ENCODE data around the gene PARL.

PARL gene

DNA sequence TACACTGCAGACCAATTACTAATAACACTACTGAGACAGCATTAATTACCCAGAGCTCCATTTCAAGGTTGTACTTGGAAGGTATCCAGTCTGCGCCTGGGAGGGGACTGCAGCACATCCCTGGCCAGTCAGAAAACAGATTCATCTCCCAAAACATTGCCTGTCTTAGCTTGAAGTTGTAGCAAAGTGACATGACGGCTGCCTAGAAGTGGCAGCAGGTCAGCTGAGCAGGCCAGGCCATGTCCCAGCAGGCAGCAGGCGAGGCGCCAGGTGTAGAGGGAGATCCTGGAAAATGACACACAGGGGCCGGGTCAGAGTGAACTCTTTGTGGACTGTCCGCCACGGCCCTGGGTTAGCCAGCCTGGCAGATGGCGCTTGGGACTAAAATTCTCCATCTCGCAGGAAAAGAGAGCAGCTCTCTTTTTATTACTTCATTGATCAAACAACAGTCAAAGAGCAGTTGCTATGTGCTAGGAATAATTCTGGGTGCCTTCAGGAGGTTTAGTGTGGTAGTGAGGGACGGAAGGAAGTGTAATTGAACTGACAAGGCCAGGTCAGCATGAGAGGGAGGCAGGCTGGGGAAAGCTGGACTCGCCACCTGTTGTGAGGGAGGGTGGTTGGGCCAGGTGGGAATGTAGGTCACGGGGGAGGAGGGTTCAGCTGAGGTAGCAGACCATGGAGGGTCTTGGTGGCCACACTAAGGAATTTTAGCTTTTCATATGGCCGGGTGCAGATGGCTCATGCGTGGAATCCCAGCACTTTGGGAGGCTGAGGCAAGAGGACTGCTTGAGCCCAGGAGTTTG, 58.0 kb downstream of the PARL start:
- Histone ChIP-seq H2BK5ac (ENCODE audit: low read length) (no peak overlapping the region), H4K5ac (ENCODE audit: low read length) (no peak overlapping the region), H3K4me1 (ENCODE audit: control insufficient read depth, low read depth, low read length) (no peaks in the 10 kb centered on the region), H3K79me2 (ENCODE audit: control insufficient read depth, insufficient read depth, low read length) (no peaks in the 10 kb centered on the region), H2BK15ac (replicated peaks; ENCODE audit: low read depth) (no peak overlapping the region), H3K27ac (ENCODE audit: low read depth, low read length) (no peak overlapping the region), H3K27me3 (ENCODE audit: insufficient read depth, low read length, poor library complexity) (no peaks in the 10 kb centered on the region), H3K4ac (ENCODE audit: low read depth, low read length) (no peak overlapping the region), H4K8ac (ENCODE audit: low read depth, low read length) (no peak overlapping the region), H2AK5ac (ENCODE audit: low read length) (no peak overlapping the region), H3K56ac (ENCODE audit: low read length) (no peak overlapping the region), H3K79me1 (ENCODE audit: low read length) (no peaks in the 10 kb centered on the region), H3K9ac (ENCODE audit: low read length) (no peak overlapping the region), H2BK120ac (ENCODE audit: low read depth, low read length) (no peak overlapping the region), H3K4me3 (ENCODE audit: low read length) (no peak overlapping the region), H3K36me3 (ENCODE audit: control insufficient read depth, insufficient read depth, low read length) (peaks cover 2% of the 10 kb centered on the region), H3K4me2 (ENCODE audit: low read length) (no peak overlapping the region), H3K23ac (ENCODE audit: low read length) (no peak overlapping the region), H3K18ac (ENCODE audit: low read length) (no peak overlapping the region)
- no peak for DNase-seq
- no CpG with 5 or more reads among the region's 14 CpGs for WGBS (ENCODE audit: extremely low coverage, insufficient coverage, low lambda C conversion rate)

DNA sequence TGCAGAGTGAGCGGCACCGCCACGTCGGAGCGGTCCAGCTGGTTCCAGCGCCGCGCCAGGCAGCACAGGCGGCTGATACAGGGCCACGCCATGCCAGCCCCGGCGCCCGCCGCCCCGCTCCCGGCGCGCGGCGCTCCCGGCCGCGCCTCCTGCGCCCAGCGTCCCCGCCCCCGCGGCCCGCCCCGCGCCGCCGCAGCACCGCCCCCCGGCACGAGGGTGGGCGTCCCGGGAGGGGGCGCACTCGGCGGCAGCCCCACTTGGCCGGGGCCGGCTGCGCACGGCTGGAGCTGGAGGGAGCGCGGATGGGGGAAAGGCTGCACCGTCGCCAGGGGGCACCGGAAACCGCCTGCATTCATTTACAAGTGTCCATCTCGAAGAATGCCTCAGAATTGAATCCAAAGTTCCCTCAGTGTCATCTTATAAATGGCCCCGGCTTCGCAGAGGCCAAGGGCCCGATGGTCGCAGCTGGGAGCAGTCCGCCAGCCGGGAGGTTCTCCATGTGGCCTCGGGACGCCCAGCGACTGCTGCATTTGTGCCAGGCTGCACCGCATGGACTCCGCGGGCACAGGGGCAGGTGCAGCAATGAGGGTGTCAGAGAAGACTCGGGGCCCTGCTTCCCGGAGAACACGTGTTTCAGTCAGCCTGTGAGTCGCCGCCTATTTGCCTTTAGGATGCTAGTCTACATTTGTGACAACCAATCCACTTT, 59.1 kb downstream of the PARL start, which contains the start of gene MAP6D1:
Gene MAP6D1, minus strand, starts transcription at position 122 of the 706 bp plus-strand sequence. Its CDS starts 30 bp downstream, at position 92.
- H3K4me2 ChIP-seq (ENCODE audit: low read length) = peak within 1 kb of the TSS; percentile 93
- peak within 1 kb of the TSS; percentile 89 for H3K56ac ChIP-seq (ENCODE audit: low read length)
- H3K27ac ChIP-seq (ENCODE audit: low read depth, low read length) = no peak within 1 kb of the TSS
- peaks cover 2% of the 10 kb centered on the region for H3K36me3 ChIP-seq (ENCODE audit: control insufficient read depth, insufficient read depth, low read length)
- H3K18ac ChIP-seq (ENCODE audit: low read length) = no peak within 1 kb of the TSS
- peak within 1 kb of the TSS; percentile 89 for H3K23ac ChIP-seq (ENCODE audit: low read length)
- H3K79me1 ChIP-seq (ENCODE audit: low read length) = no peaks in the 10 kb centered on the region
- peak; percentile 83 for DNase-seq
- no peak within 1 kb of the TSS for H4K8ac ChIP-seq (ENCODE audit: low read depth, low read length)
- no peak within 1 kb of the TSS for H2AK5ac ChIP-seq (ENCODE audit: low read length)
- H3K9ac ChIP-seq (ENCODE audit: low read length) = peak within 1 kb of the TSS; percentile 80
- H2BK120ac ChIP-seq (ENCODE audit: low read depth, low read length) = no peak within 1 kb of the TSS
- H4K5ac ChIP-seq (ENCODE audit: low read length) = no peak within 1 kb of the TSS
- H3K27me3 ChIP-seq (ENCODE audit: insufficient read depth, low read length, poor library complexity) = no peaks in the 10 kb centered on the region
- WGBS (ENCODE audit: extremely low coverage, insufficient coverage, low lambda C conversion rate) = no CpG with 5 or more reads among the region's 69 CpGs
- H3K4me1 ChIP-seq (ENCODE audit: control insufficient read depth, low read depth, low read length) = no peaks in the 10 kb centered on the region
- H3K79me2 ChIP-seq (ENCODE audit: control insufficient read depth, insufficient read depth, low read length) = no peaks in the 10 kb centered on the region
- no peak within 1 kb of the TSS for H3K4ac ChIP-seq (ENCODE audit: low read depth, low read length)
- H2BK15ac ChIP-seq (replicated peaks; ENCODE audit: low read depth) = no peak within 1 kb of the TSS
- no peak within 1 kb of the TSS for H2BK5ac ChIP-seq (ENCODE audit: low read length)
- peak within 1 kb of the TSS; percentile 50 for H3K4me3 ChIP-seq (ENCODE audit: low read length)

DNA sequence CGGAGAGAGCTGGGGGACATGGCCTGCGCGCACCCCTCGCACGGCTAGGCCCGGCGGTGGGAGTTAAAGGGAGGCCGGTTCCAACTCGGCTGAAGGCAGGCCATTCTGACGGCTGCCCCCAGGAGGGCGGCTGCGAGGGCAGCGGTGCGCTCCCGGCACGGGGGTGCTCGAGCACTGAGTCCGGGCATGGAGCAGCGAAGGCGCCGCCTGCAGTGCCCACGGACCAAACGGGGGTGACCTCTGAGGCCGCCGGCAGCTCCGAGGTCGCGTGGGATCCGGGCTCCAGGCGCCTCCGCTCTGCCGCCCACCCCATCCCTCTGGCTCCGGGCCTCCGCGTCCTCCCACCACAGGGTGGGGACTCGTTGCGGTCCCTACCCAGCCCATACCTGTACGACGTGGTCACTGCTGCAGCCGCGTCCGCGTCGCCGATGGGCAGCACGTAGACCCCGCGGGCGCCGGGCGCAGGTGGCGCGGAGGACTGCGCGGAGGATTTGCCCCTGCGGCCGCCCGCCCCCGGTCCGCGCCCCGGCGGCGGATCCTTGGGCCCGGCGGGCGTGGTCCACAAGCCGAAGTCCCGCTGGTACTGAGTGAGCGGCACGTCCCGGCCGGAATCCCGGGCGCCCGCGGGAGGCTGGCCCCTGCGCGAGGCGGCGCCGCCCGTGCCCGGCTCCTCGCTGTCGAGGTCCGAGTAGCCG, 59.8 kb downstream of the PARL start:
- no peaks in the 10 kb centered on the region for H3K4me1 ChIP-seq (ENCODE audit: control insufficient read depth, low read depth, low read length)
- H3K36me3 ChIP-seq (ENCODE audit: control insufficient read depth, insufficient read depth, low read length) = no peaks in the 10 kb centered on the region
- no peak overlapping the region for H3K27ac ChIP-seq (ENCODE audit: low read depth, low read length)
- peak overlapping the region; percentile 50 for H3K4me3 ChIP-seq (ENCODE audit: low read length)
- peak overlapping the region; percentile 93 for H3K4me2 ChIP-seq (ENCODE audit: low read length)
- H2BK15ac ChIP-seq (replicated peaks; ENCODE audit: low read depth) = no peak overlapping the region
- H3K27me3 ChIP-seq (ENCODE audit: insufficient read depth, low read length, poor library complexity) = no peaks in the 10 kb centered on the region
- no peak overlapping the region for H4K8ac ChIP-seq (ENCODE audit: low read depth, low read length)
- H3K79me1 ChIP-seq (ENCODE audit: low read length) = no peaks in the 10 kb centered on the region
- no peak overlapping the region for H2BK120ac ChIP-seq (ENCODE audit: low read depth, low read length)
- DNase-seq = peak; percentile 33
- no peak overlapping the region for H2AK5ac ChIP-seq (ENCODE audit: low read length)
- H3K18ac ChIP-seq (ENCODE audit: low read length) = no peak overlapping the region
- no peak overlapping the region for H4K5ac ChIP-seq (ENCODE audit: low read length)
- no peaks in the 10 kb centered on the region for H3K79me2 ChIP-seq (ENCODE audit: control insufficient read depth, insufficient read depth, low read length)
- H2BK5ac ChIP-seq (ENCODE audit: low read length) = no peak overlapping the region
- peak overlapping the region; percentile 89 for H3K56ac ChIP-seq (ENCODE audit: low read length)
- H3K4ac ChIP-seq (ENCODE audit: low read depth, low read length) = no peak overlapping the region
- peak overlapping the region; percentile 80 for H3K9ac ChIP-seq (ENCODE audit: low read length)
- no CpG with 5 or more reads among the region's 88 CpGs for WGBS (ENCODE audit: extremely low coverage, insufficient coverage, low lambda C conversion rate)
- H3K23ac ChIP-seq (ENCODE audit: low read length) = peak overlapping the region; percentile 89

DNA sequence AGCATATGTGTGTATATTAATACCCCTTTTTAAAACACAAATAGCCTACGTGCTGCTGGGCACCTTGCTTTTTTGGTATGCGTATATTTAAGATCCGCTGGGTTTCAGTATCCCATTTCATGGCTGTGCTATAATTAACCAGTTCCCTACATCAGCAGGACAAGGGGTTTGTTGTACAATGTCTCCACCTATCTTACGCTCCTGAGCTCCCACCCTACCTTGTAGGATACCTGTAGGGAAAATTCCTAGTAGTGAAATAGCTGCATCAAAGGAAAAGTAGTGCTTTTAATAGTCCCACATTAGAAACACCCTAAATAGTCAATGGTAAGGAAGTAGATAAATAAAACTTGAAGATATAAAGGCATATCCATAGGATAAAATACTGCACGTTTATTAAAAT, 60.7 kb downstream of the PARL start:
- Histone ChIP-seq H3K79me2 (ENCODE audit: control insufficient read depth, insufficient read depth, low read length) (no peaks in the 10 kb centered on the region), H3K27me3 (ENCODE audit: insufficient read depth, low read length, poor library complexity) (no peaks in the 10 kb centered on the region), H4K5ac (ENCODE audit: low read length) (no peak overlapping the region), H3K9ac (ENCODE audit: low read length) (no peak overlapping the region), H3K79me1 (ENCODE audit: low read length) (no peaks in the 10 kb centered on the region), H3K36me3 (ENCODE audit: control insufficient read depth, insufficient read depth, low read length) (no peaks in the 10 kb centered on the region), H2BK15ac (replicated peaks; ENCODE audit: low read depth) (no peak overlapping the region), H3K18ac (ENCODE audit: low read length) (no peak overlapping the region), H2AK5ac (ENCODE audit: low read length) (no peak overlapping the region), H2BK120ac (ENCODE audit: low read depth, low read length) (no peak overlapping the region), H4K8ac (ENCODE audit: low read depth, low read length) (no peak overlapping the region), H3K56ac (ENCODE audit: low read length) (no peak overlapping the region), H3K4ac (ENCODE audit: low read depth, low read length) (no peak overlapping the region), H2BK5ac (ENCODE audit: low read length) (no peak overlapping the region), H3K23ac (ENCODE audit: low read length) (no peak overlapping the region), H3K4me3 (ENCODE audit: low read length) (no peak overlapping the region), H3K4me2 (ENCODE audit: low read length) (no peak overlapping the region), H3K27ac (ENCODE audit: low read depth, low read length) (no peak overlapping the region), H3K4me1 (ENCODE audit: control insufficient read depth, low read depth, low read length) (no peaks in the 10 kb centered on the region)
- no peak for DNase-seq
- no CpG with 5 or more reads among the region's 5 CpGs for WGBS (ENCODE audit: extremely low coverage, insufficient coverage, low lambda C conversion rate)

DNA sequence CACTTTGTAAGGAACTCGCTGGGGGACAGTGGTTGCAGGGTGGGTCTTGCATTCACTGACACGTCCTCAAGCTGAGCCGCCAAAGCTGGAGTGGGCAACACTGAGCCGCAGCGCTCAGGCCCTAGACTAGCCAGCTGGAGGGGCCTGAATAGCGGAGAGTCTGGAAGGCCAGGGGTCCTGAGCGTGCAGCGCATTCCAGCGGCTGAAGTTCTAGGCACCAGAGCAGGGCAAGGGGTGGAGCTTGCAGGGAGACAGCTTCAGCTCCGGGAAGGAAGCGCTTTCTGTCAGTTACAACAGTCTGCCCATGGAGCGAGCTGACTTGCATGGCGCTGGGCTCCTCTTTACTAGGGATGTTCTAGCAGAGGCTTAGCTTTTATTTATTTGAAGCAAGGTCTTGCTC, 62.0 kb downstream of the PARL start:
- H3K56ac ChIP-seq (ENCODE audit: low read length) = no peak overlapping the region

More for the DNA sequence above, 62.0 kb downstream of the PARL start:
- H3K79me1 ChIP-seq (ENCODE audit: low read length) = no peaks in the 10 kb centered on the region
- DNase-seq = peak; percentile 60
- no peak overlapping the region for H2BK5ac ChIP-seq (ENCODE audit: low read length)
- H3K18ac ChIP-seq (ENCODE audit: low read length) = no peak overlapping the region
- no peak overlapping the region for H3K4ac ChIP-seq (ENCODE audit: low read depth, low read length)
- H4K8ac ChIP-seq (ENCODE audit: low read depth, low read length) = no peak overlapping the region
- H3K4me3 ChIP-seq (ENCODE audit: low read length) = no peak overlapping the region
- no peak overlapping the region for H3K4me2 ChIP-seq (ENCODE audit: low read length)
- no peak overlapping the region for H3K23ac ChIP-seq (ENCODE audit: low read length)
- no peak overlapping the region for H4K5ac ChIP-seq (ENCODE audit: low read length)
- WGBS (ENCODE audit: extremely low coverage, insufficient coverage, low lambda C conversion rate) = no CpG with 5 or more reads among the region's 13 CpGs
- no peaks in the 10 kb centered on the region for H3K36me3 ChIP-seq (ENCODE audit: control insufficient read depth, insufficient read depth, low read length)
- no peaks in the 10 kb centered on the region for H3K27me3 ChIP-seq (ENCODE audit: insufficient read depth, low read length, poor library complexity)
- H3K4me1 ChIP-seq (ENCODE audit: control insufficient read depth, low read depth, low read length) = no peaks in the 10 kb centered on the region
- no peak overlapping the region for H2BK120ac ChIP-seq (ENCODE audit: low read depth, low read length)
- H3K79me2 ChIP-seq (ENCODE audit: control insufficient read depth, insufficient read depth, low read length) = no peaks in the 10 kb centered on the region
- no peak overlapping the region for H2AK5ac ChIP-seq (ENCODE audit: low read length)
- H2BK15ac ChIP-seq (replicated peaks; ENCODE audit: low read depth) = no peak overlapping the region
- no peak overlapping the region for H3K27ac ChIP-seq (ENCODE audit: low read depth, low read length)
- no peak overlapping the region for H3K9ac ChIP-seq (ENCODE audit: low read length)

Data from mesendoderm (in vitro differentiated cells).